ENCODE results near the gene TES.
A peak's percentile ranks its signal among the peaks of the same experiment; 100 is the strongest.

Gene TES

GRCh38 chr7:116249969-116250553 lies 39.7 kb downstream of the TES start:
- no peak for DNase-seq

DNA sequence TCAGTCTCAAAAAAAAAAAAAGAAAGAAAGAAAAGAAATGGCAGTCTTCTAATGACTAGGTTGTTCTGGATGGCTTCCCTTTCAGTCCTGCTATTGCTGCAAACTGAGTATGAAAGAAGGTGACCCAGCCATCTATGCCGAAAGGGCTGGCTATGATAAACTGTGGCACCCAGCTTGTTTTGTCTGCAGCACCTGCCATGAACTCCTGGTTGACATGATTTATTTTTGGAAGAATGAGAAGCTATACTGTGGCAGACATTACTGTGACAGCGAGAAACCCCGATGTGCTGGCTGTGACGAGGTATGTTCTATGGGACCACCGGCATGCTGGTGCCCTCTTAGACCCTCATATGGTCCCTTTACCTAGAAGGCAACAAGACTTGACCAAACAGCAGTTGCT lies 41.3 kb downstream of the TES start:
- no peak for DNase-seq

DNA sequence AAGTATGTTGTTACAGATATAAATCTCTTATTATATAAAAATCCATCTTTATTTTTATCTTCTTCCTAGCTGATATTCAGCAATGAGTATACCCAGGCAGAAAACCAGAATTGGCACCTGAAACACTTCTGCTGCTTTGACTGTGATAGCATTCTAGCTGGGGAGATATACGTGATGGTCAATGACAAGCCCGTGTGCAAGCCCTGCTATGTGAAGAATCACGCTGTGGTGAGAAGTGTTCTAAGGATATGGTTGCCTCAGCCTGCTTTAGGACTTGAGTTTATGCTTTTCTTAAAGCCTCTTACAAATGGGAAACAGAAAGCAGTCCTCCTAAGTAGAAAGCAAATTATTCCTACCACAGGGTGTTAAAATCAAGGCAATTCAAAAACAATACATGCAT lies 41.9 kb downstream of the TES start:
- no peak for DNase-seq

DNA sequence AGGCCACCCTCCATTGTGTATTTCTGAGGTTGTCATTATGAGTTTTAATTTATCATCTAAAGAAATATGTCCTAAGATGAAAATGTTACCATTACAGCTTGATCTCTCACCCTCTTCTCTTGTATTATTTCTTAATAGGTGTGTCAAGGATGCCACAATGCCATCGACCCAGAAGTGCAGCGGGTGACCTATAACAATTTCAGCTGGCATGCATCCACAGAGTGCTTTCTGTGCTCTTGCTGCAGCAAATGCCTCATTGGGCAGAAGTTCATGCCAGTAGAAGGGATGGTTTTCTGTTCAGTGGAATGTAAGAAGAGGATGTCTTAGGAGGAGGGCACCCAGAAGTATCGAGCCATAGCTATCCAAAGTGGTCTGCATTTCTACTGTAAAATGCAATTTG lies 46.8 kb downstream of the TES start:
- no peak for DNase-seq

- peak; percentile 15 for DNase-seq
These were observed 48.4 kb downstream of the TES start for GRCh38 chr7:116258734-116259133.

DNA sequence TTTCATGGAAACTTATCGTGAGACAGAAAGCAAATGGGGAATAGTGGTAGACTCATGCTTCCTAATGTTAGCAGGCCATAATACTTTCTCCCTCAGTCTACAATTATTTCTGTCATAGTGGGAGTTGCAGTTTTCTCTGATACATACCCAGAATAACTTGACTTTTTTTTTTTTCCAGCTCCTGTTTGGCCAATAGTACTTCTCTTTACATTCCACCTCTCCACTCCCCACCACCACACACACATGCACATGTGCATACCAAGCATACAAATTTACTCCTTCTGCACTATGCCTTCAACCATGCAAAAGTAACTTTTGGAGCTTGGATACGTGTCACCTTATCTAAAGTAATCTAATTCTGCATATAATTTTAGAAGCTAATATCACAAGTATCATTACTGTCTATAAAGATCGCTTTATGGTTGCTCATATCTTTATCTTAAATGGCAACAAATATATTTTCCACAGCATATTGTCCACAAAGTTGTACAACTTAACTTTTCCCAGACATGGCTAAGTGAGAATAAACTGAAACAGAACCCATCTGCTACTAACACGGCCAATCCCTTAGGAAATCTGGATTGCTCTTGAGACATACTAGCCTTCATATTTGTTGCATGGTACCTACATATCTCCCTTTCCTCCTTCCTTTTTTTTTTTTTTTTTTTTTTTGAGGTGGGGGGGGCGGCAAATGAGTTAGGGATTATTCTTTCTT lies 49.0 kb downstream of the TES start:
- no peak for DNase-seq

- DNase-seq = no peak
These were observed 49.6 kb downstream of the TES start for GRCh38 chr7:116259871-116260440.

DNA sequence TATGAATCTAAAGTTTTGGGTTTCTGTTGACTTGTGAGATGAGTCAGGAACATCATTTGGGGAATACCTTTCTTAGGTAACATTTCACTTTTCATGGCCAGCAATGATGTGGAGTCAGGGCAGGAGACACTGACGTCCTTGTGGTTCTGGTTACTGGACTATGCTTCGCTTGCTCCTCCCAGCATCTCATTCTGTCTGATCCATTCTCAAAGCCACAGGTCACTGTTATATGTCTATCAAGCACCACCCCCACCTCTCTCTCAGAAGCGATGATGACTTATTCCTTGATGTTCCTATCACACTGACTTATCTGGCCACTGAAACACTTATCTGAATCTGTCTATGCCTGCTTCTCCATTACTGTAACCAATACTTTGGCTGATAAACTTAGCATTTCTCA lies 51.6 kb downstream of the TES start:
- DNase-seq = no peak

- no peak for DNase-seq
These were observed 55.5 kb downstream of the TES start for GRCh38 chr7:116265881-116266280.

DNA sequence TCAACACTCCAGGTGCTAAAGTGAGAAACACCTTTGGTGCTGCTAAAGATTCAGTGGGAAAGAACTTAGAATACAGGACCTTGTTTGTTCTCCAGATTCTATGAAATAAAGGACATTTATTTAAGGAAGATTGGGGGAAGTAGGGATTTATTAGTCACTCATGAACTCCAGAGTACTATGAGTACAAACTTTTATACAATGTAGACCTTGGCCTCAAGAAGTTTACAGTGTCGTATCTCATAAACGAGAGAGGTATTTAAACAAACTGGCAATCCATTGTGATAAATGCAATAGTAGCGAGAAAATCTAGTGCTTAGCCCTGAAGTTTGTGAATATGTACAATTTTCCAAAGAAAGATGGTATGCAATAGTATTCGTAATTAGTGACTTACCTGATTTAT lies 59.1 kb downstream of the TES start:
- no peak for DNase-seq

DNA sequence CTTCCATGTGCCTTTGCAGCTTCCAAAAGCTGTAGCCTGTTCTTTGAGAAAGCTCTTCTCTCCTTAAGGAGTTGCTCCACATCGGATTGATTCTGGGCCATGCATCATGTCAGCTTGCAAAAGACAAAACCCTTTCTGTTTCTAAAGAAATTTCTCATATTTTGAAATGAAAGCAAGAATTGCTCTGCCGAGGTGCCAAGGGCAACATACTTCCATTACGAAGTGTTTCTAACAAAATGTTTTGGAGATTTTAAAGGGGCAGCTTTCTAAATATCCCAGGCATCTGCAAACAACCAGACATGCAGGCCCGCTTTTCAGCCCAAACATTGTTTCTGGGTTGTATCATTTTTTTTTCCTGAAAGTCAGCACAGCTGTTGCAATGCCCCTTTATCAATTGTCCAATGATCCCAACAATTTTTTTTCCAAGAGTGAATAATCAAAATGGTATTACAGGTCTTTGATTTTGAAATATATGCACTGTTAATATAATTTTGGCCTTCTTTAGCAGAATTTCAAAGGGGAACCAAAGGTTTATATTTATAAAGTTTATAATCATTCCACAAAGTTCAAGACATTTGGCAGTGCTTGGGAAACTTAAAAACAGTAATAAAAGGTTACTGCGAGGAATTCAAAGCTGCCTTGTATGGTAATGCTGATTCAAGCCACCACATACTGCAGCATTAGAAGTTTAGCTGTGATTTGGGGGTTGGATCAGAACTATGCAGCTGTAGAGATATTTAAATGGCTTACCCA lies 61.0 kb downstream of the TES start:
- DNase-seq = no peak

DNA sequence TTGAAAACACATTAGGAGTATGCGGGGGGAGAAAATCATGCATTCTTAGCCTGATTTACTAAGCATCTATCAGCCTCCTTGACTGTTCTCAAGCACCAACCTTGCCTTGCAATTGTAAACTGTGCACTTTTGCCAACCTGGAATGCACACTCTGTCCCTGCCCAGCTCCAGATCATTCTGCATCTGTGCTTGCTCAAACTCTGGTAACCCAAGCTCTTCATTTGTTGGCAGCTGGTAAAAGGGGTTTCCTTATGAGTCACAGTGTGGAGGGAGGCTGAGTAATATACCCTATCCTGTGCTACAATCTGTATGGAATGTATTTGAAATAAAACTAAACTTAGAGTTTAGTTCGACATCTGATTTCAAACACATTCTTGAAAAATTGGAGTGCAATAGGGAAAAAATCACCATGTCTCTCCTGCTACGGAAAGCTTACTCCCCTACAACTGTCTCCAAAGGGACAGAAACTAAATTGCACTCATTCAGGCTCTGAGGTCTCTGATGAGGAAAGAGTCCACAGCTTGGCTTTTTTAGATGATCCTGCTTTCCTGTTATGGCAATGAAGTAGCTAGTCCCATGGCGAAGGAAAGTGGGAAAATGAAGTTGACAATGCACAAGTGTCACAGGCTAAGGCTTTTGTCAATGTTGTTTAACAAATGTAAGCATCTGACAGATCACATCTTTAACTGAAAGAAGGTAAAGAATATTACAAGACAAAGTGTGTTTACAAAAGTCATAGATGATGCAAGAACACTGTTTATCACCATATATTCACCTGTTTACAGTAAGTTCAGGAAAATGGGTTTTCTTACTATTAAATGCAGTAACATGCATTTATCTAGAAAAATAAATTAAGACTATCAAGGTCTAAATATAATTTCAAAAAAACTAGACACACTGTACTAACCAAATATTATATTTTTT lies 61.9 kb downstream of the TES start:
- no peak for DNase-seq

DNA sequence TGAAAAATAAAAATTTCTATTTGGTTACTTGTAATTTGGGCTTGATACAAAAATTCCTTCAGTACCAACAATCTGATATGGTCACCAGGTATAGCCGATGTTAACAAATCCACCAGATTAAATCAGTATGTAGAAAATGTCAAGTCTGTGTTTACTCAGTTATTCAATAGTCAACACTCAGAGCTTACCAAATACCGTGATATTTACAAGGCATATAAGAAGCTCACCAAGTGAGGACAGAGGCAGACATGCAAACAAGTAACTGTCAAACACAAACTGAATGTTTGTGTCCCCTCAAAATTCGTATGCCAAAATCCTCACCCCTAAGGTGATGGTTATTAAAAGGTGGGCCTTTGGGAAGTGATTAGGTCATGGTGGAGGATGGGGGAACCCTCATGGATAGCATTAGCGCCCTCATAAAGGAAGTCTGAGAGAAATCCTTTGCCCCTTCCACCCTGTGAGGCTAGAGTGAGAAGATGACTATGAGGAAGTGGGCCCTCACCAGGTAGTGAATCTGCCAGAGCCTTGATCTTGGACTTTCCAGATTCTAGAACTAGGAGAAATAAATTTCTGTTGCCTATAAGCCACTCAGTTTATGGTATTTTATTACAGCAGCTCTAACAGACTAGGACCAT lies 63.1 kb downstream of the TES start:
- DNase-seq = no peak

- no peak for DNase-seq
These were observed 63.6 kb downstream of the TES start for GRCh38 chr7:116273918-116274301.

DNA sequence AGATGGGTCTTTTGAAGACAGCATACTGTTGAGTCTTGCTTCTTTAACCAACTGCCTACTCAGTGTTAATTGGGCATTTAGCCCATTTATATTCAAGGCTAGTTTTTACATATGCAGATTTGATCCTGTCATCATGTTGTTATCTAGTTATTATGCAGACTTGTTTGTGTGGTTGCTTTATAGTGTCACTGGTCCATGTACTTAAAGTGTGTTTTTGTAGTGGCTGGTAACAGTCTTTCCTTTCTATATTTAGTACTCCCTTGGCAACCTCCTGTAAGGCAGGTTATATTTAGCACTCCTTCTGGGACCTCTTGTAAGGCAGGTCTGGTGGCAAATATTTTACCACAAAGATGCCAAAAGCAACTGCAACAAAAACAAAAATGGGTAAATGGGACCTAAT lies 66.7 kb downstream of the TES start:
- DNase-seq = no peak

- no peak for DNase-seq
These were observed 68.9 kb downstream of the TES start for GRCh38 chr7:116279217-116279616.

DNA sequence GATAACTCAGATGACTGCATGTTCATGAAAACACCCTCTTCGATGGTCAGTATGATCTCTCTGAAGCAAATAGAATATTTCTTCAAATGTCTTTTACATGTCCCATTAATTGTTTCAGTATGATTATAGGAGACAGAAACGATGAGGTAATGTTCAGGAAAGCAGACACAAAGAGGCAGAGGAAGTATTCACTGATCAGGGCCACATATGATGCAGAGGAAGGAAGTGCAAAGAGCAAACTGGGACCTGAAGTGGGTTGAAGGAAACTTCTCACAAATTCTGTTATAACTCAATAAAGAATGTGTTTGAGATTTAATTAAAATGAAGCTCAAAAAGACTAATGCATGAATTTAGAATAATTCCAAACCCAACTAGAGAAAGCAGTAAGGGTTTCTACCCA lies 70.5 kb downstream of the TES start:
- DNase-seq = no peak

GRCh38 chr7:116283595-116284204 lies 73.4 kb downstream of the TES start:
- no peak for DNase-seq

DNA sequence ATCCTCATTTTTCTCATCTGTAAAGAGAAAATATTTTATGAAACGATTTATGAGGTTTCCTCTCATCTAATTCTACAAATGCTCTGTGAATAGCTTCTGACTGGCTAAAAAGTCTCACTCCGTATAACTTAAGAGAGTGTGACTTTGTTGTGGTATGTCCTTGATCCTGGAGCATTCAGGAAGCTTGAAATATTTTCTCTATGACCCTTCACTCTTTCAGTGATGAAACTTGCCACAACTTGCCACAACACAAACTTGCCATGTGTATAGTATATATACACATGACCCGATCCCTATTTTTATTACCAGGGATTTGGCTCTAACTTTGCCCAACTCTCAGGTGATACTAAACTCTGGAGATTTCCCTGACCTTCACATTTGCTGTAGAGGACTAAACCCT lies 74.1 kb downstream of the TES start:
- no peak for DNase-seq

DNA sequence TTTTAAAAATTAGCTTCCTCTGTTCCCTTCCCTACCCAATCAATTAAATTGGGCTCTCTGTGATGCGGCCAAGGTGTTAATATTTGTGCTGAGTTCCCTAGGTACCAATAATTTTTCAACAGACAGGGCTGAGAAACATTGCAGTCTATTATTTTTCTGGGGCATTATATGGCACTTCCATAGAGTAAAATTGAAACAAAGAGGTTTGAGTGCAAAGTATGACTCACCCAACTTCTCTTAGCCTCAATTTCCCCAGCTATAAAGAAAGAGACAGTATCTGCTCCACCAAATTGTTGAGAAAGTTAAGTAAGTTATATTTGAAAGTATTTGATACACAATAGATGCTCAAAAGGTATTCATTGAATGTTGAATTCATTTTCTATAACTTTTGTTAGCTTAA lies 74.9 kb downstream of the TES start:
- no peak for DNase-seq

DNA sequence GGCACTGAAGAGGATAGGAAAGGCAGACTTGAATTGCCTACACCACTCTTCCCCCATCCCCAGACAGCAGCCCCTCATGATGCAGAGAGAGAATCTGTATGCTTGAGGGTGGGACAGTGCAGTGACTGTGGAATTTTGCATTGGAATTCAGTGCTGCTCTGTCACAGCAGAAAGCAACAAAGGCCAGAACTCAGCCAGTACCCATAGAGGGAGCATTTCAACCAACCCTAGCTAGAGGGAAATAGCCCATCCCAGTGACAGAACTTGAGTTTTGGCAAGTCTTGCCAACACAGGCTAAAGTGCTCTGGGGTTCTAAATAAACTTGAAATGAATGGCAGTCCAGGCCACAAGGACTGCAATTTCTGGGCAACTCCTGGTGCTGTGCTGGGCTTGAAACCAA lies 80.4 kb downstream of the TES start:
- DNase-seq = no peak

DNA sequence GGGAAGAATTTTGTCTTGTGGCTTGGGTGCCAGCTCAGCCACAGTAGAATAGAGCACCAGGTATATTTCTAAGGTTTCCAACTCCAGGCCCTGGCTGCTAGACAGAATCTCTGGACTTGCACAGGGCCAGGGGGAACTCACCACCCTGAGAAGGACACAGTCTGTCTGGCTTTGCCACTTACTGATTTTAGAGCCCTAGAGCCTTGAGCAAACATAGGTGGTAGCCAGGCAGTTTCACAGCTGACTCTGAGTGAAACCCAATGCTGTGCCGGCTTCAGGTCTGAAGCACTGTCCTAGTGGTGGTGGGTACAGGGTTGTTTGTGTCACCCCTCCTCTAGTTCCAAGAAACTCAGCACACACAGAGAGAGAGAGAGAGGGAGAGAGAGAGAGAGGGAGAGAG lies 81.6 kb downstream of the TES start:
- DNase-seq = no peak
